ENCODE measurements around the gene IL23R. TPM values are rescaled to one million over a fixed set of nuclear protein-coding genes. Genes with fewer than 3 reads are reported as not detected.

Gene IL23R
- total RNA-seq, 1 donor from 2014 or later = not detected

- intact Hi-C loops (cut with DNase I) = no loop called here
- no peak for TF ChIP-seq CTCF (IDR thresholded peaks at IDR 0.05)
- H3K4me1 ChIP-seq = no peaks in the 10 kb centered on the region
- no peak for DNase-seq (ENCODE audit: low spot score in 2 of 2)
- H3K27me3 ChIP-seq = no peaks in the 10 kb centered on the region
- H3K4me3 ChIP-seq = no peak overlapping the region
- H3K9me3 ChIP-seq = no peaks in the 10 kb centered on the region
- H3K27ac ChIP-seq = no peak overlapping the region
- H3K36me3 ChIP-seq = no peaks in the 10 kb centered on the region
Observed at GRCh38 chr1:67165468-67166041, 699 bp upstream of the IL23R start.

- Histone ChIP-seq H3K27ac (no peak overlapping the region), H3K4me3 (no peak overlapping the region), H3K4me1 (no peaks in the 10 kb centered on the region), H3K36me3 (no peaks in the 10 kb centered on the region), H3K27me3 (no peaks in the 10 kb centered on the region), H3K9me3 (no peaks in the 10 kb centered on the region)
- intact Hi-C loops (cut with DNase I) = no loop called here
- no peak for TF ChIP-seq CTCF (IDR thresholded peaks at IDR 0.05)
- DNase-seq (ENCODE audit: low spot score in 2 of 2) = no peak
Observed at GRCh38 chr1:67169496-67169895, 3.2 kb downstream of the IL23R start.

GRCh38 chr1:67169932-67170331 lies 3.7 kb downstream of the IL23R start:
- Histone ChIP-seq H3K27ac (no peak overlapping the region), H3K4me3 (no peak overlapping the region), H3K9me3 (no peaks in the 10 kb centered on the region), H3K36me3 (no peaks in the 10 kb centered on the region), H3K27me3 (no peaks in the 10 kb centered on the region), H3K4me1 (no peaks in the 10 kb centered on the region)
- DNase-seq (ENCODE audit: low spot score in 2 of 2) = no peak
- TF ChIP-seq CTCF (IDR thresholded peaks at IDR 0.05) = no peak
- intact Hi-C loops (cut with DNase I) = no loop called here

- intact Hi-C loops (cut with DNase I) = no loop called here
- no peaks in the 10 kb centered on the region for H3K9me3 ChIP-seq
- no peaks in the 10 kb centered on the region for H3K4me1 ChIP-seq
- TF ChIP-seq CTCF (IDR thresholded peaks at IDR 0.05) = no peak
- no peak overlapping the region for H3K4me3 ChIP-seq
- H3K27ac ChIP-seq = no peak overlapping the region
- no peaks in the 10 kb centered on the region for H3K36me3 ChIP-seq
- H3K27me3 ChIP-seq = no peaks in the 10 kb centered on the region
- no peak for DNase-seq (ENCODE audit: low spot score in 2 of 2)
Observed at GRCh38 chr1:67170751-67171573, 4.7 kb downstream of the IL23R start.

GRCh38 chr1:67171574-67171955 lies 5.3 kb downstream of the IL23R start:
- Histone ChIP-seq H3K27me3 (no peaks in the 10 kb centered on the region), H3K9me3 (no peaks in the 10 kb centered on the region), H3K27ac (no peak overlapping the region), H3K36me3 (no peaks in the 10 kb centered on the region), H3K4me1 (no peaks in the 10 kb centered on the region), H3K4me3 (no peak overlapping the region)
- no peak for TF ChIP-seq CTCF (IDR thresholded peaks at IDR 0.05)
- intact Hi-C loops (cut with DNase I) = no loop called here
- DNase-seq (ENCODE audit: low spot score in 2 of 2) = no peak

All from ascending aorta (tissue), 2 donors.